ENCODE measurements around the gene UBD. TPM values are rescaled to one million over a fixed set of nuclear protein-coding genes. Genes with fewer than 3 reads are reported as not detected.
A peak's percentile ranks its signal among the peaks of the same experiment; 100 is the strongest.

Gene UBD
- total and polyA plus RNA-seq, 2 of the 13 experiments (the other 11 are each of a cell fraction or from before 2014, with no cell fraction given), result 13.9 to 172 TPM

GRCh38 chr6:29584821-29585220 lies 25.3 kb upstream of the UBD start, which contains the start of gene OR2H2 (continued):
- TF ChIP-seq HIVEP1 (CRISPR knock-in tag; IDR thresholded peaks at IDR 0.05) (no peak), ZBTB43 (CRISPR knock-in tag; conservative IDR thresholded peaks at IDR 0.05) (no peak), DMTF1 (CRISPR knock-in tag; IDR thresholded peaks at IDR 0.05) (no peak)

DNA sequence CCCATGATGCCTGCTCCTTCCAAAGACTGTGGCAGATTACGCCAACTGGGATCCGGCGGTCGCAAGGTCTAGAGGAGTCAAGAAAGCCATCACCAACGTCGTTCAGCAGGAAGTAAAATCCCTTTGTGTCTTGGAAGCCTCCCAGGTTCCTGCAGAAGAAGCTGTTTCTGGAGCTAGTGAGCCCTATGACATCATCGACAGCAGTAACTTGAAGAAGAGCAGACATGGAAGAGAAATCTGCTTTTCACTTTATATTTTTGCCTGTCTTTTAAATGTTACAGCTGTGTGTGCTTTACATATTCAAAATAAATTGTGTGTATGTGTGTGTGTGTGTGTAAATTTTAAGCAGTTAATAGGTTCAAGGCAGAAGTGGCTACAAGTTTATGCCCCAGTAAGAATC lies 18.0 kb upstream of the UBD start:
- H3K4me1 ChIP-seq (ENCODE audit: insufficient read depth, low read length), result no peaks in the 10 kb centered on the region
- in situ Hi-C loops (cut with HindIII; ENCODE audit: extremely low pct_ligation_motif_present, low pct_unique_long_range_greater_than_20kb), result loop anchor here (25.0 kb wide), 2 partner anchors 515 to 740 kb away; no protein-coding TSS in a partner anchor
- CTCF ChIA-PET (ENCODE audit: low intra/inter-chr PET ratio, low total read pairs), result no interaction called here
- ATAC-seq (no peak), DNase-seq (ENCODE audit: low spot score) (no peak), FAIRE-seq (no peak)
- POLR2A ChIA-PET, result no interaction called here
- no peak overlapping the region for H3K9ac ChIP-seq (ENCODE audit: insufficient read depth, low read depth, low read length)
- H3K27me3 ChIP-seq (ENCODE audit: control insufficient read depth in 1 of 2, insufficient read depth in 2 of 2, low read length in 2 of 2), result no peaks in the 10 kb centered on the region
- peak; percentile 31; the same call in 1 of the 2 replicates for TF ChIP-seq CREB1 (IDR thresholded peaks at IDR 0.05)
- no peak for TF ChIP-seq CREB1 (CRISPR knock-in tag; IDR thresholded peaks at IDR 0.05)
- peak; percentile 82 for TF ChIP-seq ATF7 (IDR thresholded peaks at IDR 0.05)
- no peak for TF ChIP-seq ATF7 (CRISPR knock-in tag; IDR thresholded peaks at IDR 0.05)
- TF ChIP-seq HNRNPLL (IDR thresholded peaks at IDR 0.05; ENCODE audit: low read depth, low read length, poor library complexity, severe bottlenecking), result no peak
- TF ChIP-seq ARNT2 (CRISPR knock-in tag; IDR thresholded peaks at IDR 0.05; ENCODE audit: low read depth), result no peak
- no peak overlapping the region for H3K4me3 ChIP-seq (replicated peaks in 1 of 3; ENCODE audit: insufficient read depth in 1 of 3, low read depth in 2 of 3, low read length in 3 of 3)
- H3K79me2 ChIP-seq (ENCODE audit: insufficient read depth, low read length), result no peaks in the 10 kb centered on the region
- intact Hi-C loops (cut with micrococcal nuclease; ENCODE audit: unreplicated experiment), result no loop called here
- no TSS peak for BruUV-seq (replicated peaks)
- WGBS (ENCODE audit: low lambda C conversion rate), result 51% methylated on average over 7 of the region's 7 CpGs
- H3K4me2 ChIP-seq (ENCODE audit: low read depth, low read length), result no peak overlapping the region
- no peak overlapping the region for H2AFZ ChIP-seq (ENCODE audit: low read length)
- no peaks in the 10 kb centered on the region for H3K36me3 ChIP-seq (replicated peaks in 1 of 2; ENCODE audit: control insufficient read depth in 1 of 2, insufficient read depth in 2 of 2, low read length in 2 of 2)
- no peak overlapping the region for H3K27ac ChIP-seq (ENCODE audit: extremely low read length, insufficient read depth, low read length)
- H3K9me3 ChIP-seq (ENCODE audit: low read length), result no peaks in the 10 kb centered on the region
- H4K20me1 ChIP-seq (ENCODE audit: insufficient read depth, low read length), result no peaks in the 10 kb centered on the region

Measured in HepG2 (cell line).